Activated CD4-positive, alpha-beta T cell treated with anti-CD3 and anti-CD28 coated beads, Interleukin-2, amount 50 U/mL, for 1 hour (primary cell): Measurements from ENCODE around the gene CACNA1H.

Experiments
- DNase-seq: peaks from one replicate; pipeline ENCODE4 v3.0.0-alpha.2; 2020

Gene CACNA1H

DNA sequence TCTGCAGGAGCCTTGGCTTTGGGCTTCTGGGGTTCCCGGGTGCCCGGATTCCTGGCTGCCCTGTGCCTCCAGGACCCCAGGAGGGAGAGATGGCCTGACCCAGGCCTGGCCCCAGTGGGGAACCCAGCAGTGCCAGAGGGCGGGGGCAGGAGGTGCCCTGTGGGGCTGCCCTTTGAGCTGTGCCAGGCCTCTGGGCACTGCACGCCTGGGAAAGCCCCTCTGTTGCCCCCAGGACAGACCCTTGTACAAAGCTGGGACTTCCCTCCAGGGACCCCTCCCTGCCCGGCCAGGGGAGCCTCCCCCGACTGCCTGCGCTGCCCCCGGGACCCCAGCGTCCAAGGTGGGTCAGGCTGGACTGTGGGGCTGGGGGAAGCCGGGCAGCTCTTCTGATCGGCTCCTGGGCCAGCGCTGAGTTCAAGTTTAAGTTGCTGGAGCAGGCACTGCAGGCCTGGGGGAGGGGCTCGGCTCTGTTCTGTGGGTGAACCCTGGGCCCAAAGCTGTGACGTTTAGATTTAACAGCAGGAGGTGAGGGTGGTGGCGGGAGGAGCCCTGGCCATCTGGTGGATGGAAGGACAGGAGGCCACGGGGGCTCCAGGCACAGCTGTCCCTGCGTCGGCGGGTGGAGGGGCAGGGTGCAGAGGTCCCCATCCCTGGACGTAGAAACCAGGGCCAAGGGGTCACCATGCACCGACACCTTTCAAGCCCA, 29.2 kb upstream of the CACNA1H start:
- no peak for DNase-seq

DNA sequence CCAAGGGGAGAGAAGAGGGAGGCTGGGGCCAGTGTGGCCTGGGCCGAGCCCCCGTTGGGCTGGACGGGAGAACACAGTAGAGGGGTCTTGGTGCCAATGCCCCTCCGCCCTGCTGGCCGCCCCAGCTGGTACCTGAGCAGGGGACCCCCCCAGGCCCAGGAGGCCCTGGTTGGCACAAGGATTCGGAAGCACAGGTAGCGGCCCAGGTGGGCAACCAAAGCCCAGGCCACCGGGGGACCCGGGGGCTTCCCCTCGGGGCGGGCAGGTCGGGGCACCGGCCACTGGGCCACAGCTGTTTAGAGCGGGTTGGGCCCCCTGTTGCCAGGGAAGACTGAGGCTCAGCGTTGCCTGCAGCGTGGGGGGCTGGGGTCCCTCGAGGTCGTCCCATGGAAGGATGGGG, 28.6 kb upstream of the CACNA1H start:
- DNase-seq, result no peak

DNA sequence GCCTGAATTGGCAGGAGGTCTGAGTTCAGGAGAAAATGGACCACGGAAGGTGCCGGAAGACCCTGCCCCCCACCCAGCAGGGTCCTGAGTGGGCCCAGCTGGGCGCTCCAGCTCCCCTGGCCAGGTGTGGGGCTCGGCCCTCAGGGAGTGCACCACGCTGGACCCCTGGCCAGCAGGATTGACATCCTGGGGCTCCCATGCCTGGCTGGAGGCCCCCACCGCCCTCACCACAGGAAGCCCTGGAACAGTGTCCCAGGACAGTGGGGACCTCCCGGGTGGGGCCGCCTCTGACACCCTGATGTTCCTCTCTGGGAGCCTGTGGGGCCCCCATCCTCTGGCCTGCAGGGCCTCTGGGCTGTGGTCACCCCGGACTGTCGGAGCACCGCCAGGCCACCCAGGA, 28.1 kb upstream of the CACNA1H start:
- no peak for DNase-seq

DNA sequence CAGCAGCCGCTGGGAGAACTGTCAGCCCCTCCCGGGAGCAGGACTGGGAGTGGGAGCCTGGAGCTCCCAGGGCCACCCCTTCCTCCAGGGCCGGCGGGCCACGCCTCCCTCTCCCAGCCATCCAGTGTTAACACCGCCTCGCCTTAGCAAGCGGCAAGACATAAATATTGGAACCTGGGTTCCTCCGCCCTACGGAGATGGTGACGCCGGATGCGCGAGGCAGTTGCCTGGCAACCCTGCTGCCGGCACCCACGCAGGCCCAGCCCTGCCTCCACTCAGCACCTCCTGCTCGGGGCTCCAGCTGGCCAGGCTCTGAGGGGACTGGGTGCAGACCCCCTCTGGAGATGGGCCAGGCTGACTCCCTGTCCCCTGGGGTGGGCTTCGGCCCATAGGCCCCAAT, 27.4 kb upstream of the CACNA1H start:
- peak; percentile 13 for DNase-seq

- no peak for DNase-seq
Observed at GRCh38 chr16:1126044-1126443, 26.9 kb upstream of the CACNA1H start.

- no peak for DNase-seq
Observed at GRCh38 chr16:1126586-1126985, 26.3 kb upstream of the CACNA1H start.

- DNase-seq, result no peak
Observed at GRCh38 chr16:1127101-1127500, 25.8 kb upstream of the CACNA1H start.

DNA sequence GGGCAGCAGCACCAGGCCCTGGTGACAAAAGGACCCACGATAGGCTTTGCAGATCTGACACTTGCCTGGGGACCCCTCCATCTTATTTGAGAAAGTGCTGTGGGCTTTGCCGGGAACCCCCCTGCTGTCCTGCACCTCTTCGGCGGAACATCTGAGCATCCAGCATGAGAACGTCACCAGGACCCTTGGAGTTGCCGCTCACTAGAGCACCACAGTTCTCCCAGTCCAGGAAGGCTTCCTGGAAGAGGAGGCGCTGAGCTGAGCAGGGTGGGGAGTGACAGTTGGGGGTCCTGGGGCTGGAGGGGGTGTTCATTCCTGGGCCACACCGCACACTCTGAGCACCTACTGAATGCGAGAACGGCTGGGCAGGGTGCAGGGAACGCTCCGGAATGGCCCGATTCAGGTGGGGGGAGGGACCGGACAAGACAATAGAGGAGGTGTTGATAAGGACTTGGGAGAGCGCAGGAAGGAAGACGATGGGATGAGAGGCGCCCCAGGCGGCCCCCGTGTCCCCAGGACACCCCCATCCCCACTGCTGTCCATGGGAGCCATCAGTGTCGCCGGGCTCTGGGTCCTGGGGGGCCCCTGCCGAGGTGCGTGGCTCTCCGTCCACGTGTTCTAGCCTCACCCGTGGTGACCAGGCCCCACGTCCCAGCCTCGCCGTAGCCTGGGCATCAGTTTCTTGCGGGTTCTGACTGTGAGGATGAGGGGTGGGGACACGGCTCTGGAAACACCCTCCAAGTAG, 24.8 kb upstream of the CACNA1H start:
- no peak for DNase-seq

GRCh38 chr16:1129106-1129960, 23.6 kb upstream of the CACNA1H start:
- no peak for DNase-seq

DNA sequence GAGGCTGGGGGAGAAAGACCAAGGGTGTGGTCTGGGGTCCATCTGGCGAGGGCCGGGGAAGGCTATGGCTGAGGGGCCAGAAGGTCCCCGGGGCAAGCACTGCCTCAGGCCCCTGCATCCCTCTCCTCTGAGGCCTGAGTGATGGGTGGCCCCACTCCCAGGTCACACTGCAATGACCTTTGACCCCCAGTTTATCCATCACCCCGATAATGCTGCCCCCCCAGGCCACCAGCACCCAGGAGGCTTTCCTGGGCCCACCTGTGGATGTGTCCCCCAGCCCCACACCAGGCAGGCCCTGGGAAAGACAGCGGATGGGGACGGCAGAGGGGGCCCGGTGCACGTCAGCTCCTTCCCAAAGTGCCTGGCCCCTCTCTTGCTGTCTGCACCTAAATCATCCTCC, 22.5 kb upstream of the CACNA1H start:
- DNase-seq, result no peak

- no peak for DNase-seq
Observed at GRCh38 chr16:1131378-1131994, 21.4 kb upstream of the CACNA1H start.

DNA sequence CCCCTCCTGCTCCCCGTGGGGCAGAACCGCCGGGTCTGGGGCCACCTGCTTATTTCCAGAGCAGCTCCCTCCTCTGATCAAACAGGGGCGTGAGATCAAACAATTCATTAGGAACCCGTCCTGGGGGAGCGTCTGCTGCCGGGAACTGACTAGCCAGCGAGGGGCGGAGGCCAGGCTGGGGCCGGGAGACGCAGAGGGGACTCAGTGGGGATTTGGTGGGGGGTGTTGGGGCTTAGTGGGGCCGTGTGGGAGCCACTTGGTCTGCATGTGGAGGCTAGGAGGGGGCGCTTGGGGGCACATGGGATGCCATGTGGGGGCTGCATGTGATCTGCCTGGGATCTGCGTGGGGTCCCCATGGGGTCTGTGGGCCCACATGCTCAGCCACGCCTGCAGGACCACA, 20.5 kb upstream of the CACNA1H start:
- no peak for DNase-seq

DNA sequence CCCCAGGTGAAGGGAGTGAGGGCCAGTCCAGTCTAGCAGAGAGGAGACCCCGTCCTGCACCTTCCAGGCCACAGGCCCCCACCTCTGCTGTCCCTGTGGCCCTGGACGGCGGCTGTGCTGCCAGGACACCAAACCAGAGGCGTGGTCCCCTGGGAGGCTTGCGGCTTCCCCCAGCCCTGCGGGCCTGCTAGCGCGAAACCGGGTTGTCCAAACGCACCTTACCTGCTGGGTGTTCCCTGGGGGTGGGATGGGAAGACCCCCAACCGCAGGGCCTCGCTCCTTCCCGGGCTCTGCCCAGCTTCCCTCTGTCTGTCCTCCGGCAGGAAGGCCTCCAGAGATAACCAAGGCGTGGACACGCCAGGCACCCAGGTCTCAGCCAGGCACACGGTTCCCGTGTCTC, 19.6 kb upstream of the CACNA1H start:
- DNase-seq, result no peak

DNA sequence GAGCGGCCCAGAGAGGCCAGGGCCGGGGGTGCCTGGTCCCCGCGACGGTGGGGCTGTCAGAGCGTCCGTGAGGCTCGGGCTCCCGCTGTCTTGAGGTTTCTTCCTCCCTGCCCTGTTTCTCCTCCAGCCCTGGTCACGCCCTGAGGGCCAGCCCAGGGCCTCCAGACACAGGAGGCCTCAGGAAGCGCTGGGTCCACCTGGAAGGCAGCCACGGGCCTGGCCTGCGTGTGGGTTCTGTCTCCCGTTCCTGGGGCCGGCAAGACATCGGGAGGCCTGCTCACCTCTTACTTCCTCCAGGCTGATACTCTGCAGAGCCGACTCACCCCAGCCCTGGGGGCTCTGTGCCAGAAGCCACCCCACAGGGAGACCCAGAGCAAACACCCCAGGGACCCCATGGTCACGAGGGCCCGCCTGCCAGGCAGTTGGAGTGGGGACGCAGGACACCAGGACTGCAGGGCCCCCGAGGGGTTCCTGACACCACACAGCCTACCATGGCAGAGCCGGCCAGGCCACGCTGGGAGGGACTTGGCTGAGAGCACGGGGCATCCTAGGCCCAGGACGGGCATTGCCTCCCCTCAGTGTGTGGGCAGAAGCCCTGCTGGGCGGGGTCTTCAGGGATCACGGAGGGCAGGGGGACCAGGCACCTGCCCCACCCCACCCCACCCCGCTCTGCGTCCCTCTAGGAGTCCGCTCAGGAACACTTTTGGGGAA, 18.9 kb upstream of the CACNA1H start:
- DNase-seq, result no peak

- DNase-seq, result no peak
Observed at GRCh38 chr16:1134776-1135458, 18.0 kb upstream of the CACNA1H start.

- DNase-seq, result no peak
Observed at GRCh38 chr16:1135459-1135825, 17.5 kb upstream of the CACNA1H start.

DNA sequence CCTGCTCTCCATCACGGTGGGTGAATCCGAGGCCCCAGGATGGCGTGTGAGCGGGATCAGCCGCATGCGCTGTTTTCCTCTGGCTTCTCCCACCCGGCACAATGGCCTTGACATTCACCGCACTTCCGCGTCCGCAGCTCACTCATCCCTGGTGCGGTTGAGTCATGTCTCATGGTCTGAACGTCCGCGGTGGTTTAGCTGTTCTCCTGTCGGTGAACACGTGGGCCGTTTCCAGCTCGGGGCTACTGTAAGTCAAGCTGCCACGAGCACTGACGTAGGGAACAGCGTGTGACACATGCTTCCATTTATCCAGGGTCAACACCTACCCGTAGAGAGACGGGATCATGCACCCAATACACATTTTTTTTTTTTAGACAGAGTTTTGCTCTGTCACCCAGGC, 15.3 kb upstream of the CACNA1H start:
- no peak for DNase-seq

- no peak for DNase-seq
Observed at GRCh38 chr16:1140582-1141162, 12.2 kb upstream of the CACNA1H start.

DNA sequence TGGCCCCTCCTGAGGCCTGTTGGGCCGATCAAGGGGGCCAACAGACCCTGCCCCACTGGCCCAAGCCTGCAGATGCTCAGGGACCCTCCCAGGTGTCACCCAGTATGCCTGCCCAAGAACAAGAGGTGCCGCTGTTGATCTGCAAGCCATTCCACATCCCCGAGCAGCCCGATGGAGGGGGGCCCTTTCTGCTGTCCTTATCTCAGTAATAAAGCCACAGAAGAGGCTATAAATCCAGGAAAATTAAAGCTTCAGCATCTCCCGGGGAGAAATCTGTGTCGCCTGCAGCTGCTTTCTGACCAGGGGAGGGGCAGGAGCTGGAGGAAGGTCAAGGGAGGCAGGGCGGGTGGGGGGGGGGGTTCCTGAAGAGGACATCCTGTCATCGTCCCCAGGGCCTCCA, 11.7 kb upstream of the CACNA1H start:
- DNase-seq, result no peak

- DNase-seq, result no peak
Observed at GRCh38 chr16:1141716-1142115, 11.2 kb upstream of the CACNA1H start.

DNA sequence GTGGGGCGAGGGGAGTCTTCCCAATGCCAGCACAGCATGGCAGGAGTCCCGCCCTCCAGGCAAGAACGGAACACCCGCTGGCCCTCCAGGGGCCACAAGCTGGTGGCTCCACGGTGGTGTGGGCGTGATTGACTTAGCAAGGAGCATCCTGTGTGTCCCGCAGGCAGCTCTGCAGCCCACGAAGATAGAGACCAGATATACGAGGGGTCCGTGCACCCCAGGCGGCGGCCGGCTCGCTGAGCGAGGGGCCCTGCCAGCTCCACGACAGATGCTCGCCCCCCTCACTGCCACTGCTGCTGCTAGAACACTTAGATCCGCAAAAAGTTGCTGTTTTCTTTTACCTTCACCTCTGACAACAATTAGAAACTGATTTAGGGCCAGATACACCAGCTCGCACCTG, 10.0 kb upstream of the CACNA1H start:
- DNase-seq, result no peak
